Skin epidermis (tissue), 12 donors: Measurements from ENCODE around the gene HEATR9.

ENCODE experiments used
- H3K27ac ChIP-seq, 21 experiments: fragments of 200-600 bp; sonication (generic) in 11 of 21; one replicate each; pipeline ENCODE4 v1.5.0; 2020; ENCODE audit warnings: mild to moderate bottlenecking in 3 of 21, inconsistent platforms in 2 of 21, moderate library complexity in 2 of 21
- H3K4me3 ChIP-seq, 7 experiments: fragments of 200-600 bp; sonication (generic) in 2 of 7; one replicate each; pipeline ENCODE4 v1.5.0; 2020; ENCODE audit warnings: inconsistent platforms in 2 of 7, mild to moderate bottlenecking in 2 of 7, moderate library complexity in 1 of 7

The HEATR9 gene

DNA sequence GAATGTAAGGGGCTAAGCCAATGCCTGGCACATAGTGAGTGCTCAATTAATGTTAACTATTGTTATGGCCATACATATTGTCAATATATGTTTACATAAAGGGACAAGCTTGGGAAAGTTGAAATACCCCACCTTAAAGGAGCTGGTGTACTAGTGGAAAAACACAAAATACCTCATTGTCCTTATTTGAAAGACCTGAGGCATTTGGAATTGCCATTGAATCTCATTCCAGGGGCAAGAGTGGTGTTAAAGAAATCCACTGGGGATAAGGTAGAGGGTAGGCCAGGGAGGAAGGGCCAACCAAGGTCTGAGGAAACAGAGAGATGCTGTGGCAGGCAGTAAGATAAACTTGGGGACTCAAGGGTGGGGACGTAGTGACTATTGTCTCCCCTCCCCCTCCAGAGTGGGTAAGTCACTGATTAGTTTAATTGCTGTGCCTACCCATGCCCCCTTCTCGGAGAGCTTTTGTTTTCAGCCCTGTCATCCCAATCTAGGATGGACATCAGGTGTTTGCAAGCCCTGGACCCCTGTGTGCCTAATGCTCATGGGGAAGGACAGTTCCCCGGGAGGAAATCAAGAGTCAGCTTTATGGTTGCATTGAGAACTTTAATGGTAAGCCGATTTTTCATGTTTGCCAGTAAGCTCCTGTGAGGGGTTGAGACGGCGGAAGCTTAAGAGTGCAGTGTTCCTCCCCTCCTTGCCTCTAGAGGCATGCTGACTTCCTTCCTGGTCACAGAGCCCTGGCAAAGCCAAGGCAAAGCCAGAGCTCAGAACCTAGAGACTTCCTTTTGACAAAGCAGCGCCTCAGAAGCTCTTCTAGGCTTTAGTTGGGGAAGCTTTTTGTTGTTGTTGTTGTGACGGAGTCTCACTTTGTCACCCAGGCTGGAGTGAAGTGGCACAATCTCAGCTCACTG is 2.5 kb upstream of the HEATR9 start:
- Histone ChIP-seq H3K27ac (no peak overlapping the region), H3K4me3 (no peak overlapping the region)

DNA sequence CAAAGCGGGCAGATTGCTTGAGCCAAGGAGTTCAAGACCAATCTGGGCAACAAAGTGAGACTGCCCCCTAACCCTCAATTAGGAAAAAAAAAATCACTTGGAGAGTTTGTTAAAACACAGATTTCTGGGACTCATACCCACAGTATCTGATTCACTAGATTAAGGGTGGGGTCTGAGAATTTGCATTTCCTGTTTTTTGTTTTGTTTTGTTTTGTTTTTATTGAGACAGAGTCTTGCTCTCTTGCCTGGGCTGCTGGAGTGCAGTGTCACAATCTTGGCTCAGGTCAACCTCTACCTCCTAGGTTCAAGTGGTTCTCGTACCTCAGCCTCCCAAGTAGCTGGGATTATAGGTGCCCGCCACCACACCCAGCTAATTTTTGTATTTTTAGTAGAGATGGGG is 1.1 kb downstream of the HEATR9 start:
- H3K27ac ChIP-seq, result no peak overlapping the region
- H3K4me3 ChIP-seq, result no peak overlapping the region

DNA sequence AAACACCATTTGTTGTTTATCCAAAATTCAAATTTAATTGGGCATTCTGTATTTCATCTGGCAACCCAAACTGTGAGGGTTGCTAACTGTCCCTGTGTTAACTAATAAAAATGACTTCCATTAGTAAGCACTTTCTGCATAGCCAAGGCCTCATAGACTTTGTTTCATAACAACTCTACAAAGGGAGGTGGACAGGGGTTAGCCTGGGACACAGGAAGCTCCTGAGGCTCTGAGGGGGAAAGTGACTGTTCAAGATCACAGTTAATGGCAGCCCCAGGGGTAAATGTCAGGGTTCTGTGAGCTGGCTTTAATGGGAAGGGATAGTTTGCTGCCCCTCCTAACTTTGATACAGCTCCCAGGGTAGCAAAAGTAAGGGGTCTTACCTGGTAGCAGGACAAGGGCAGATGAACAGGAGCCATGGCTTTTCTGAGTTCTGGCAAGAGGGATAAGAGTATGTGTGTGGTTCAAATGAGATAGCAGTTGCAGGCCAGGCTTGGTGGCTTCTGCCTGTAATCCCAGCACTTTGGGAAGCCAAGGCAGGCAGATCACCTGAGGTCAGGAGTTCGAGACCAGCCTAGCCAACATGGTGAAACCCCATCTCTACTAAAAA is 2.2 kb downstream of the HEATR9 start:
- Histone ChIP-seq H3K4me3 (no peak overlapping the region), H3K27ac (no peak overlapping the region)

DNA sequence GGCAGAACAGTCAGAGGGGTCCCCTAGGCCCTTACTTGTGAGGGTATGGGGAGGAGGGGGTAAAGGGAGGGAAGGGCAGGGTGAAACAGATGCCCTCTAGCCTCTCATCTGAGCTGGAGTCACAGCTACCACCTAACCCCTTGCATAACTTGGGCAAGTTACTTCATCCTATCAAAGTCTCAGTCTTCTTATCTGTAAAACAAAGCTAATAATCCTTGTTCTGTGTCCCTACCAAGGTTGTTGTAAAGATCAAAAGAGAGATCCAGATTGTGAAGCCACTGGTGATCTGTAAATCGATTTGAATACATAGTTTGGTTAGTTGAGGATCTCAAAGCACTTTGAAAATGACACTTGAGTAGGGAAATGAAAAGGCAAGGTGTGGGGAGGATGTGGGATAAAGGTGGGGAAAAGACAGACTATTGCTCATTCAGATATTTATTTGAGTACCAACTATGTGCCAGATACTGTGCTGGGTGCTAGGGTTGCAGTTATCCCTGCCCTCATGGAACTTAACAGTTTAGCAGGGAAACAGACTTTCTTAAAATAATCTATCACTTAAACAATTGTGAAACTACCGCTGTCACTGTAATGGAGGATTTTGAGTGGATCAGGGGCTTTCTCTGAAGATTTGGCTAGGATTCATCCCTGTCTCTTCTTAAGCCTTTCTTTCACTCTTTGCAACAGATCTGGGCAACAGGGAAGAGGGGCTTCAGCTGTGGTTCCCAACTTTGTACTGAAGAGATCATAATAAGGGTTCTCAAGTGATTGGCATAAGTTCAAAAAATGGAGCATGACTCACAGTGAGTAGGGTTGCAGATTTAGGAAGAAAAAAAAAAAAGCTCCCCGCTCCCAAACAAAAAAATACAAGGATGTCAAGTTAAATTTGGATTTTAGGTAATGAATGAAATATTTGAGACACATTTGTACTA is 3.0 kb downstream of the HEATR9 start:
- no peak overlapping the region for H3K4me3 ChIP-seq

DNA sequence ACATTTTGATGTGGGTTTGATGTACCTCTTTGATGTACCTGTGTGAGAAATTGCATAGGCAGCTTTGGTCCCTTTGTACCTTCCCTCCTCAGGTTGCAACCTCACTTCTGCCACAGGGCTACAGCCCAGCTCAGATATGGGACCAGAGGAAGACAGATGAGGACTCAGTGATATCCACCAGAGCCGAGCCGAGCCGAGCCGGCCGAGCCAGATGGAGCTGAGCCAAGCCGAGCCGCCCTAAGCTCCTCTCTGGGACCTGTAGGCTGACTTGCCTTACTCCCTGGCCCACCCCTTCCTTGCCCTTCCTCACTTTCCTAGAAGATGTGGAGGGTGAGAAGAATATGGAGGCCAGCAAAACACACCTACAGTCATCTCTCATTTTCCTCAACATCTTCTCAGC is 3.8 kb downstream of the HEATR9 start:
- H3K4me3 ChIP-seq, result no peak overlapping the region
- no peak overlapping the region for H3K27ac ChIP-seq

More for the DNA sequence above, 3.0 kb downstream of the HEATR9 start:
- no peak overlapping the region for H3K27ac ChIP-seq

DNA sequence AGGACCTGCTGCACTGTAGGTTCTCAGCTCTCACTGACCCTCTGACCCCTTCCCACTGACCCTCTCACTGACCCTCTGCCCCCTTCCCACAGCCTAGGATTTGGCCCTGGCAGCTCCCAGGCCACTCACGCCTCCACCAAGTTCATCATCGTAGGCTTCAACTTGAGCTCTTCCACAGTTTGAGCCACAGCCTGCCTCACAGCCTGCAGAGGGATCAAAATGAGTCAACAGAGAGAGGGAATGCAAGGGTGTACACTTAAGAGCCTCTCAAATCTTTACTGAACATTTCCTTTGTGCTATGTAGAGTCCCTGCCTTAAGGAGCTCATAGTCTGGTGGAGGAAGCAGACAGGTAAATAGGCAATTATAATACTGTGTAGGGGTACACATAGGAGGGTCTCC is 12.1 kb downstream of the HEATR9 start:
- Histone ChIP-seq H3K4me3 (no peak overlapping the region), H3K27ac (no peak overlapping the region)

DNA sequence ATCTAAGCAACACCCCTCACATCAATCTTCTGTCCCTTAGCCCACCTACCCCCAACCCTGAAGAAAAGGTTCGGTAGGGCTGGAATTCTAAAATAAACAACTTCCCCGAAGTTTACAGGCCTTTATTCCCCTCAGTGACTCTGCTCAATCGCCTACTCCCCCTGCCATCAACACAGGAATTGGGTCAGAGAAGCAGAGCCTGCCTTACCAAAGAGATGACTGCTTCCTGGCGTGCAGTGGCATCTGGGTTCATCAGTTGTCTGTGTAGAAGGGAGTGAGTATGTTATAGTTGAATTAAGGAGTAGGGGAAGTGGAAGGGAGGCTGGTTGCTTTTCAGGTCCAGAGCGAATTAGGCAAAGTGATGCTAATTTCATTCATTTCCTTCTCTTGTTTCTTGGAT is 12.7 kb downstream of the HEATR9 start:
- no peak overlapping the region for H3K27ac ChIP-seq
- H3K4me3 ChIP-seq, result no peak overlapping the region

DNA sequence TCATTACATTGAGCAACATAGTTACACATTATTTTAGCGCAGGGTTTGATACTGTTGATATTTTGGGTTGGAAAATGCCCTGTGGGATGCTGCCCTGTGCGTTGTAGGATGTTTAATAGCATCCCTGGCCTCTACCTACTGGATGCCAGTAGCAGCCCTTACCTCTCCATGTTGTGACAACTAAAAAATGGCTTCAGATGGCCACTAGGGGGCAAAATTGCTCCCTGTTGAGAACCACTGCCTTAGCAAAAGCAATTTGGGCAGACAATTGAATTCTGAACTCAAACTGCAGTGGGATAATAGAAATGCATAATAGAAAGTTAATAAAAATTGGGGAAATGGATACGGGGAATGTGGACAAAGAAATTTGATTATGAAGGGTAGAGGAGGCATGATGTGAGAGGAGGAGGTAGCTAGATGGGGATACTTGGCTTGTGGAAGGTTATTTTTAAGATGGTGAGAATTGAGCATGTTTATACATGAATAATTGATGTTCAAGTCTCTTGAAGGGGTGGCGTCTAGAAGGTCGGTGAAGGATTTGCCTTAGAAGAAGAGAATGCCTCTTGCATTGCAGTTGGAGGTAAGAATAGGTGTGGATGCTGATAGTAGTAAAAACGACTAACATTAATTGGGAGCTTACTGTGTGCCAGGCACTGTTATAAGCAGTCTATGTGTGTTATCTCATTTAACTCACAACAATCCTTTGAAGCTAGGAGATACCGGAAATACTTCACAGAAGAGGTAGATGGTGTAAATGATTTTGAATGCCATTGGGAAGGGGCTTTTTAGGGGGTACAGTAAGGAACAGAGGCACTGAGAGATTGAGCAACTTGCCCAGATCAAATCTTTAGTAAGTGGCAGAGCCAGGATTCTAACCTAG is 19.0 kb downstream of the HEATR9 start:
- Histone ChIP-seq H3K4me3 (no peak overlapping the region), H3K27ac (peak overlapping the region in 1 of 21 experiments; percentile 3)

DNA sequence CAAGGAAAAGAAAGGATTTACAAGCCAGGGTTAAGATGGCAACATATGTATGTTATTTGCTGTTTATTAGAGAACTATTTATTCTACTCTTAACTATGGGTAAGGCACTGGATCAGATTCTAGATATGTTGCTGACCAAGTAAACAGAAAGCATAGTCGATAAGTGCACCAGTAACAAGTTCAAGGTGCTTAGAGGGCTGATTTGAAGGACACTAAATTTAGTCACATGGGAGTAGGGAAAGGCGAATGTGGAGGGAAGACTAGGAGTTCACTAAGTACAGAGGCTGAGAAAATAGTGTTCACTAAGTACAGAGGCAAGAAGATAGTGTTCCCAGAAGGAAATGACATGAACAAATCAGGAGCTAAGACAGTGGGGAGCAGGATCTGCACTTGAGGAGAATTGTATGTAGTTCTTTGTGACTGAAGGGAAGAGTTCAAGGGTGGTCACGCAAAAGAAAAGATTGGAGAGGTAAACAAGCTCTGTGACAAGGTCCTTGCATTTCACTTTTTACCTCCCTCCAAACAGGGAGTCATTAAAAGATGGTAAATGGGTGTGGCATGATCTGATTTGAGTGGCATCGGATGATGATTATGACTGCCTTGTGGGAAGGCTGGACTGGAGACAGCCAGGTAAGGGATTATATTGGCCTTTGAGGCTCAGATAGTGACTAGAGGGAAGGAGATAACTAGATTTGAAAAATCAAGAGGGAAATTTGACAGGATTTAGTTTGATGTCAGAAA is 20.9 kb downstream of the HEATR9 start:
- Histone ChIP-seq H3K4me3 (no peak overlapping the region), H3K27ac (no peak overlapping the region)

DNA sequence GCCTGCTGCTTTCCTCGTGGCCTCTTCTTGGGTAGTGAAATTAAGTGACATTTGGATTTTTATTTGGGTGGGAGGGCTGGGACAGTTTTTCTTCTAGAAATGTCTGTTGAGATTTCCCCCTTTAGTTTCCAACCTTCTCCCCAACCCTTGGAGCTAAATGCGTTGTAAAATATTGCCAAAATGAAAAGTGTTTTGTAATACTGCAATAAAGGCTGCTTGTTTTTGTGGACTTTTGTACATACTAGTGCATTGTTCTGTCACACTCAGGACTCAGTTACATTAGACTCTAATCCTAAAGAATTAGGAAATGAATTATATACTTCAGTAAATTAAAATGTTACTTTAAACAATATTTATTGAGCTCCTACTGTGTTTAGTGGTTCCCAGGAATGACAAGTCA is 21.7 kb downstream of the HEATR9 start:
- Histone ChIP-seq H3K27ac (no peak overlapping the region), H3K4me3 (no peak overlapping the region)

DNA sequence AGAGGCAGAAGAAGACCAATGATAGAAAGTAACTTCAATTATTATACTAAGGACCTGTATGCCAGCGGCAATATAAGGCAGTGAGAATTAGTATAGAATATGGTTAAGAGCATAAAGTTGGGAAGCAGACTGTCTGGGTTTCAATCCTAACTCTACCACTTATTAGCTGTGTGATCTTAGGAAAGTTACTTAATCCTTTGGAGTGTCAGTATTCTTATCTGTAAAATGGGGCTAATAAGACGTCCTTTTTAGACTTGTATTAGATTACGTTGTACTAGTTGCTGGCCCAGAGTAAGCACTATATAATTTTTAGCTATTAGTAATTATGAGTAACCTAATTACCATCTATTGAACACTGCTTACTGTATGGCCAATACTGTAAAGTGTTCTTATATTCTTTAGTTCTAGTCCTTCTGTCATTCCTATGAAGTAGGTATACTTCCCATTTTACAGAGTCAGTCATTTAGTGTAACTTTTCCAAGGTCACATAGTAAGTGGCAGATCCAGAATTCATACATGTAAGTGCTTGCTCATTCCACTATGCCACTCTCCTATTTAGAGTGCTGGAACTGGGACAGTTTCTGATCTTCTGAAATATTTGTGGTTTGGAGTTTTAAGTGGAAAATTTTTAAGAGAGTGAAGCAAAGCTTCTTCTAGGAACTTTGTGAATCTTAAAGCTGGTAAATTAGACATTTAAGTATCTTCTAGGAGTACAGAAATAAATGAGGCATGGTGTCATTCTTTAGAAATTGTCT is 22.5 kb downstream of the HEATR9 start:
- Histone ChIP-seq H3K4me3 (no peak overlapping the region), H3K27ac (no peak overlapping the region)

DNA sequence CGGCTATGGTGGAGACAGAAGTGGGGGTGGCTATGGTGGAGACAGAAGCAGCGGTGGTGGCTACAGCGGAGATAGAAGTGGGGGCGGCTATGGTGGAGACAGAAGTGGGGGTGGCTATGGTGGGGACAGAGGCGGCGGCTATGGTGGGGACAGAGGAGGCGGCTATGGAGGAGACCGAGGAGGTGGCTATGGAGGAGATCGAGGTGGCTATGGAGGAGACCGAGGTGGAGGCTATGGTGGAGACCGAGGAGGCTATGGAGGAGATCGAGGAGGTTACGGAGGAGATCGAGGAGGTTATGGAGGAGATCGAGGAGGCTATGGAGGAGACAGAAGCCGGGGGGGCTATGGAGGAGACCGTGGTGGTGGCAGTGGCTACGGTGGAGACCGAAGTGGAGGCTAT is 24.1 kb downstream of the HEATR9 start:
- Histone ChIP-seq H3K27ac (no peak overlapping the region), H3K4me3 (no peak overlapping the region)

DNA sequence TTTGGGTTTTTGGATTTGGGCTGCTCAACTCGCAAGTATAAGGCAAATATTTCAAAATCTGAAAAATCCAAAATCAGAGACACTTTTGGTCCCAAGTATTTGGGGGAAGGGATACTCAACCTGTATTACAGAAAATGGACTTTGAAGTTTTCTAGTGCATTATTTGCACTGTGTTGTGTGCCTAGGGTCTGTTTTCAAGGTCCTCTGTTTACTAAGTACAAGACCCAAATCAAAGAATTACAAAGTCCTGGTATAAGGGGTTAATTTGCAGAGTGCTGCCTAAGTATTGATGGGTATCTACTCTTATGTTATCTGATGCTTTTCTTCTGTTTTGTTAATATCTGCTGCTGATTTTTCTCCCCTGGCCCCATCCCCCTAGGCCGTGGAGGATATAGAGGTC is 25.0 kb downstream of the HEATR9 start:
- Histone ChIP-seq H3K4me3 (no peak overlapping the region), H3K27ac (no peak overlapping the region)

DNA sequence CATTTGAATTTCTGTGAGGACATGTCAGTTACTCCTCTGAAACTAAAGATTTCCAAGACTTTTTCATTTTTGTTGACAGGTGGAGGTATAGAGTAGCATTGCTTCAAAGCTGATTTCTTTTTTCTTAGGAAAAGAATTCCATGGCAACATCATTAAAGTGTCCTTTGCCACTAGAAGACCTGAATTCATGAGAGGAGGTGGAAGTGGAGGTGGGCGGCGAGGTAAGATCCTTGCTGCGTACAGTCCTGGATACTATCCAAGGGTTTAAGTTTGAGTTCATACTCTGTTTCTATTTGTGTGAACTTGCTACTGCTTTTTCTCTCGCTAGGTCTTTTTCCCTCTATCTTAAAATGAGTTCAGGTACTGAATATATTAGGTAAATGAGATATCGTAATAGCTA is 26.5 kb downstream of the HEATR9 start:
- no peak overlapping the region for H3K27ac ChIP-seq
- H3K4me3 ChIP-seq, result no peak overlapping the region

DNA sequence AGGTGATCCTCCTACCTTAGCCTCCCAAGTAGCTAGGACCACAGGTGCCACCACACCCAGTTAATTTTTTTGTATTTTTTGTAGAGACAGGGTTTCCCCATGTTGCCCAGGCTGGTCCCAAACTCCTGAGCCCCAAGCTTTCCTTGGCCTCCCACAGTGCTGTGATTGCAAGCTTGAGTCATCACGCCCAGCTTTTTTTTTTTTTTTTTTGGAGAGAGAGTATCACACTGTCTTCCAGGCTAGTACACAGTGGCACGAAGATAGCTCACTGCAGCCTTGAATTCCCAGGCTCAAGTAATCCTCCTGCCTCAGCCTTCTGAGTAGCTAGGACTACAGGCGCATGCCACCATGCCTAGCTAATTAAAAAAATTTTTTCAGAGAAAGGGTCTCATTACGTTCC is 27.2 kb downstream of the HEATR9 start:
- H3K4me3 ChIP-seq, result no peak overlapping the region
- H3K27ac ChIP-seq, result no peak overlapping the region

DNA sequence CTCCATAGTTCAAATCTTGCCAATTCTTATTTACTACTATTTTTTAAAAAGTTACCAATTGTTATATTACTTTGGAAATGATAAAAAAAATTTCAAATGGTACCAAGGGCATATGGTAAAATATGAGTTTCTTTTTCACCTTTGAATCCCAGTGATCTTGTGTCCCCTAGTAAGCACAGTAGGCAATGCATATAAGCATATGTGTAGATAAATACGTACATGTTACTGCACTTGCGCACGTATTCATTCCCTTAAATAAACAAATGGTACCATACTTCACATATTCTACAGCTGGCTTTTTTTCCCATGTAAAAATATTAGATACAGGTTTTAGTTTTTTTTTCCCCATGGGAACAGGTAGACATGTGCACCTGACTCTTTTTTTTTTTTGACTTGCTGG is 27.6 kb downstream of the HEATR9 start:
- H3K27ac ChIP-seq, result no peak overlapping the region
- no peak overlapping the region for H3K4me3 ChIP-seq

DNA sequence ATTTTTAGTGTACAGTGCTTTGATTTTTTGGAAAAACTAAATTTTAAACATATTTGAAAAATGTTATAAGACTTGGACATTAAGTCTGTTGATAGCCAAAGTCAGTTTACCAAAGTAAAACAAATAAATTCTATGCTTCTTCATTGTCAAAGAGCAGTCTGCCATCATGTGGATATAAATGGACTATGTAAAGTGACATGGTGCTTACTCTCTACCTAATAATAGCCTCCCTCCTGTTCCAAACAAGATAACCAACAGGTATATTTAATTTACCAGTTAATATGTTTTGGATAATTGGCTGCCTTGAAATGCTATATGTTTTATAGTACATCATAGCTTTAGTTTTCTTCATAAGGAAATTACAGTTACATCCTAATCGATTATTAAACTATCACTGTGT is 43.5 kb downstream of the HEATR9 start:
- no peak overlapping the region for H3K4me3 ChIP-seq
- H3K27ac ChIP-seq, result no peak overlapping the region

DNA sequence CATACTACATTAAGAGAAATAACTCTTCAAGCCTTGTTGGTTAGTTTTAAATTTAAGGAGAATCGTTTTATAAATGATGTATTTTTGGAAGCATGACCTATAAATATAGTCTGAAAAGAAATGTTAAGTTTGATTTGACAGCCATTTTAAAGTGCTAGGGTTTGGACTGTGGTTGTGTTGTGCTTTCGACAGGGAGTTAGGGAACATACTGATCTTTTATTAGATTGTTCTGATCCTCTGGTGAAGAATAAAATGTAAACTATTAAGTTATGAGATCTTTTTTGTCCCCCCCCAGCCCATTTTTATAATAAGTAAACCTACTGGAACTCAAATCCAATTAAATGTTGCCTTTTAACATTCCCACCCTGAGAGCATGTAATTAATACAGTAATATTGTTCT is 47.4 kb downstream of the HEATR9 start:
- H3K27ac ChIP-seq, result no peak overlapping the region
- no peak overlapping the region for H3K4me3 ChIP-seq
